NK-92 treated with Interleukin-12 subunit alpha and Interleukin-12 subunit beta, amount 100 ng/mL, for 24 hours (cell line): ENCODE measurements around the gene LPP.

ENCODE experiments used
- DNase-seq: peaks from one replicate; lab custom pipeline; 2025; lab: John Stamatoyannopoulos, UW

The LPP gene

DNA sequence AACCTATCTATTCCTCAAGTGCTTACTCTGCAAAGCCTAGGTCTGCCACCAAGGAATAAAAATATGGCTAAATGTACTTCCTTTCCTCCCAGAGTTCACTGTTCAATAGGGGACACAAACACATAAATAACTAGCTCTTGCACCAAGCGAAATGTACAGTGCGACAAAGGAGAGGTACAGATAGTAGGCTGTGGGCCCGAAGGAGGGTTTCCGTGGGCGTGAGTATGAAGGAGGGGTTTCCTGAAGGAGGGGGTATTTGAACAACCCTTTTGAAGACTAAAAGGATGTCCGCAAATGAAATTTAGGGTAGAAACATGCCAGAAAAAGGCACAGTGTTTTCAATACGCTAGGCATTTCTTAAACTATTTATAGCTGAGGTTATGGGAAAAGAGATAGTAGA is 207.9 kb downstream of the LPP start:
- no peak for DNase-seq

DNA sequence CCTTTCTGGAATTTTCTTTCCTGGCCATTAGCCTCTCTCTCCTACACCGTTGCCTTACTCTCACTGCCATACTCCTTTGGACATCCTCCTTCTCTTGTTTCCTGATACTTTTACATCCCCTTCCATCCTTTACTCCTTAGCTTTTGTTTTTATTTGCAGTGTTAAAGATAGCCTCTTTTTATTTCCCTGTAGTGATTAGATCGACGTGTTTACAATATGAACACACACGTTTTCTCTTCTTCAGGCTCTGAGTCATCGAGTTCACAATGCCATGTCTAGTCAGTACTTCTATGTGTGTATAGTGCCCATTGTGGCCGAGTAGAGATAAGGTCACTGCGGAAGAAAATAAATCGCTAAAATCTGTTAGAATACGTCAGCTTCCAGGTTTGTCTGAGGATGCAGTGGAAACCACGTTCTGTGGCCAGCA is 208.5 kb downstream of the LPP start:
- DNase-seq = no peak

DNA sequence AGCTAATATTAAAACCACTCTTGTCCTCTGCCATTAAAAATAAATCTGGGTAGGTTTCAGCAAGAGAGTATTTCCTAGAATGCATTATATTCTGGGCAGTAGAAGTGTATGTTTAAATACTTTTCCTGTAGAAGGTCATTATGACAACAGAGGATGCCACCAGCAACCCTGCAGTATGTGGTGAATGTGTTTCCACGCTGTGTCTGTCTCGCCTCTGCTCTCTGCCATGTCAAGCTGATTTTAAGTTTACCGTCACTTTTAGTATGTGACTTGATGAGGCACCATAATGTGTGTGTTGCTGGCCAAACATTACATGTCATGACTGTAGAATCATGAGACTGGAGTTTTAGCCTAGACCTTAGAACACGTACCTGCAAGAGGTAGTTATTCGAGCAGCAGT is 211.2 kb downstream of the LPP start:
- DNase-seq = no peak

- DNase-seq = no peak
Observed at GRCh38 chr3:188365988-188366698, 212.2 kb downstream of the LPP start.

DNA sequence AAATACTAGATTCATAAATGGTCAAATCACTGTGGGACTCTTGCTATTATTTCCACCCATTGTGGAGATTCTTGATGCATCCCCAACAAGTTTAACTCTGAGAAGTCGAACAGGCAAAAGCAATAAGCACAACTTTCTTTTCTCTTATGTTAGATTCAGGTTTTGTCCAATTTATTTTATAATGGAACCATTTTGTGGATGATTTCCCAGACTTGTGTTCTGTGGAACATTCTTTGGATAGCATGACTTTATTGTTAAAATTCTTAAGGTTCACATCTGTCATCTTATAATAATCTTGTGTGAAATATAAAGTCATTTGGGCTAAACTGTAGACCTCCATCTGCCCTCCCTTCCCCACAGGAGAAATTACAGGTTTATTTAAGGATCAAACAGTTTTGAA is 213.7 kb downstream of the LPP start:
- DNase-seq = no peak

DNA sequence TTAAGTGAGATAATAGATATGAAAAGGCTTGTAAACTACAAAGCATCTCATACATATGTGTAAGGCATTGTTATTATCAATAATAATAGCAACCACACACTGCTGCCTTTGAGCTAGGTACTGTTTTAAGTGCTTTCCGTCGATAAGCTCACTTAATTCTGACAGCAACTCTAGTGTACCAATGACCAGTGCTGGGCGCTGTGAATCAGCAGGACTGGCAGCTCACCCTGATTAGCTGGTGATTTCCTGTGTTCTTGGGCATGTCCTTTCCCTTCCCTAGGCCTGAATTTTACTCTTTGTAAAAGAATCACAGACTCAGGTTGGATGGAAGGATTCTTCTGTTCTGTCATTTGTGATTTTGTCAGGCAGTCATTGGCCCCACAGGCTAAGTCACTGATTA is 215.6 kb downstream of the LPP start:
- no peak for DNase-seq

DNA sequence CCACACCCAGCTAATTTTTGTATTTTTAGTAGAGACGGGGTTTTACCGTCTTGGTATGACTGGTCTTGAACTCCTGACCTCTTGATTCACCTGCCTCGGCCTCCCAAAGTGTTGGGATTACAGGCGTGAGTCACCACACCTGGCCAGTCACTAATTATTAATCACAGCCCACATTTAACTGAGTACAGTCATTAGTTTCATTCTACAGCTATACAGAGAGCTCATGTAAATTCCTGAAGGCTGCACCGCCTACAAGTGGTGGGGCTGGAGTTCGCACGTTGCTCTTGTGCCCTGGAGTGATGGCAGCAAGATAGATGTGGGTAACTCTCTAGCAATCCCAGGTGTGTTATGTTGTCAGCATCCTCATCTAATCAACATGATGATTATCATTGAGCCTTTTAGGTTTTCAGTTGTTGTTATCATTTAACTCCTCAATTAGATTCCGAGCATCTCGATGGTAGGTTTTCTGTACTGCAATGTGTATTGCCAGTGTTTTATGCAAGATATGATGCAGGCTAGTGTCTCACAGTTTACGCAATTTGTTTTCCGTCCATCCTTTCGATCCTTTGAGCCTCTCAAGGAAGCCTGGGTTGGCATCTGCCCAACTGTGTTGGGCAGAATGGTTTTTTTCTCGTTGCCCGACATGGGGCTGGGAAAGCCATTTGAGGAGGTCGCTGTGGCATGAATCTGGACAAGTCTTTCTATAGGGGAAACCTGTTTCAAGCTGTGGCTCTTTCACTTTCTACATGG is 216.3 kb downstream of the LPP start:
- DNase-seq = no peak

DNA sequence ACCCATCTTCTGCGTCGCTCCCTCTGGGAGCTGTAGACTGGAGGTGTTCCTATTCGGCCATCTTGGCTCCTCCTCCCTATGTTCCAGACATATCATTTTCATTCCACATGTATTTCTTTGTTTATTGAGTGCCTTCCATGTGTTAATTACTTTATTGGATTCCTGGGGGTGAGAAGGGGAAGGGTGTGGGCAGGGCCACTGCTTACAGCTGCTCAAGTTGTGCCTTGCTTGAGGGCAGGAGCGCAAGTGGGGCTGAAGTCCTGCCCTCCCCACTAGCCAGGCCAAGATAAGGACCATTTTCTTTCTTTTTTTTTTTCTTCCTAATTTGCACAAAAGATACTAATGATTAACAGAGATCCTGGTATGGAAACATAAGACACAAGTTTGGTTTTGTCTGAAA is 224.8 kb downstream of the LPP start:
- no peak for DNase-seq

GRCh38 chr3:188380252-188380651 is 226.3 kb downstream of the LPP start:
- DNase-seq = no peak

GRCh38 chr3:188380722-188381121 is 226.8 kb downstream of the LPP start:
- no peak for DNase-seq

GRCh38 chr3:188383748-188384147 is 229.8 kb downstream of the LPP start:
- no peak for DNase-seq

GRCh38 chr3:188385295-188385694 is 231.3 kb downstream of the LPP start:
- no peak for DNase-seq

- DNase-seq = no peak
Observed at GRCh38 chr3:188389711-188390342, 235.9 kb downstream of the LPP start.

- DNase-seq = no peak
Observed at GRCh38 chr3:188390343-188390718, 236.4 kb downstream of the LPP start.

DNA sequence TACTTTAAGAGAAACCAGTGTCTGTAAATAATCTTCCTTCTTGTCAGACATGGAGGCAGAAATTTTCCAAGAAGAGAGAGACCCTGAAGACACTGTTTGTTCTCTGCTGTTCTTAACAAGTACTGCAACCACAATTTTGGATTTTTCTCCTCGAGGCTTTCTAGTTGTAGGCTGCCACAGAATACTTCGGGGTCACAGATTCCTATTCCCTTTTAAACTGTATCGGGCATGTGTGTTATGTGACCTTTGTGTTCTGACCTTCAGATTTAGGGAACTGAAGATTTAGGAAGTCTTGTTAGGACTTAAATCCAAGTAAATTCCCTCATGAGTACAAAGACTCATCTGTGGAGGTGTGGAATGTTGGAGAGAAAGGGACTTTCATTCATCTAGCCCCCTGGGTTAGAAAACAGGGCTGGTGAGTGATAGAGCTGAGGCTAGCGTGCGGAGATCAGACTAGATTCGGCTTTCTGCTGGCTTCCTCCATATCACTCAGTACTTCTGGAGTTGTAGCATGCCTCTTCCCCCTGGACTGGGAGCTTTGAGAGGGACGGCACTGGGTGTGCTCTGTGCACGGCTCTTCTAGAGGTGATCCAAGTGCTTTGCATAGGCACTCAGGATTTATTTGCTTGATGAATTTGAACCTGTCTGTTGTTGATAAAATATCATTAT is 237.0 kb downstream of the LPP start:
- no peak for DNase-seq

- no peak for DNase-seq
Observed at GRCh38 chr3:188391592-188391991, 237.6 kb downstream of the LPP start.

- no peak for DNase-seq
Observed at GRCh38 chr3:188392076-188392475, 238.1 kb downstream of the LPP start.

GRCh38 chr3:188394623-188395022 is 240.7 kb downstream of the LPP start:
- no peak for DNase-seq

DNA sequence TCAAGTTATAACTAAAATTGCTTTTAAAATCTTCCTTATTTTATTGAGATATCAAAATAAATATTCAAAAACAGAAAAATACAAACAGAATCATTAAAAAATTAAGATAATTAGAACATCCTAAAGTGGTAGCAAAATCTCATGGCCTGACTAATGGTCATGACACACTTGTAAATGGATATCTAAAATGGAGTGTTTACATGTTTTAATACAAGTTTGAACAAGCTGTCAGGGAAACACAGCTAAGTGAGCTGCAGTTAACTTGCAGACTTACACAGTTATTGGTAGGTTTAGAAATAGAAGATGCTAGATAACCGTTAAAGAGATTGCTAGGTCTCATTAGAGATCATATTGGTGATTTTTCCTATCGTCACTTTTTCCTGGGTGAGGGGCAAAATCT is 242.3 kb downstream of the LPP start:
- DNase-seq = no peak

DNA sequence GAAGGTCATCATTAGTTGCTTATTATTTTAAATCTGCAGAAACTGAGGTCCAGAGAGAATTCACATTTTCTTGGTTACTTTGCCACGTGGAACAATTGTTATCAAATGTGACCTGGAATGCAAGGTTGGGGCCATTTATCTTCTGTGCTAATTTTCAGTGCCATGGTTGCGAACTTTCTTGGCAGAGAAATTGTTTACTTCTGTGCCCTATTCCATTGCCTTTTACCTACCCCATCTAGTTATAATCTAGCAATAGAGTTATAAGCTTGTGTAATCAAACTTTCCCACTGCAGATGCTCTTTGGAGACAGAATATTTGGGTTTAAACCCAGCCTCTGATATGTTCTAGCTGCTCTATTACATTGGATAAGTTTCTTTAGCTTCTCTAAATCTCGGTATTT is 242.9 kb downstream of the LPP start:
- DNase-seq = no peak

DNA sequence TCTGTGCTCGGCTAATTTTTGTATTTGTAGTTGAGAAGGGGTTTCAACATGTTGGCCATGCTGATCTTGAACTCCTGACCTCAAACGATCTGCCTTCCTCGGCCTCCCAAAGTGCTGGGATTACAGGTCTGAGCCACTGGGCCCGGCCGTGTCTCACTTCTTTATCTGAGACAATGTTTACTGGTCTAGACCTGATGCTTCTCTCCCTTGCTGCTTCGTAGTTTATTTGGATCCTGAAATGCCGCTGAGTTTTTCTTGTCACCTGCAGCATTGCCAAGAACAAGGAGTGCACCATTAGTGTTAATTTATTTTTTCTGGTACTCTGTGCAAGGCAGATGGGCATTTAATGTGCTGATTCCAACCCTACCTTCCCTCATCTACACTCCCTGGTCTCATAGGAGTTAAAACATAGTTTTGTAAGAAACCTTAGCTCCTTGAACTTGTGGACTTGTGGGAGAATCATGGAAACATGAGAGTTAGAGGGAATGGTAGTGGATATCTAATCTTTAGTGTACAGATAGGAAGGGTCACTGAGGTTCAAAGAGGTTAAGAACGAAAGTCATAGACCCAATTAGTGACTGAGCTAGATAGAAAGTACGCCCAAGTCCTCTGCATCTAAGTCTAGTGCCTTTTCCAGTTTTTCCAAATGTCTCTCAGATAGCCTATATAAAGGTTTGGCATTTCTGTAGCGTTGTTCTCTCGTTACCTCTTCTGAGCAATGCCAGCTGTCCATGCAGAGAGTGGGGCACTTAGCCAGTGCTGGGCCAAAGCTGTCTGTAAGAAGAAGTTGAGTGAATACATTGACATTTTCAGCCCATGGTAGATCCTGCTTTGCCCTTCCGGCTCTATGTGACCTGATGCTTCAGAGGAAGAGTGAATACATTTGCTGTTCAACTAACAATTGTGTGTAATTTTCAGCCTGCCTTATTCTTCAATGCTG is 244.1 kb downstream of the LPP start:
- DNase-seq = no peak
